DOHH2 (cell line): ENCODE data around the gene TP63.

Source experiments
- H3F3A ChIP-seq: fragments of 200-600 bp; sonication (generic), shearing (Covaris generic); 2 replicates; pipeline ENCODE4 v1.6.0; 2016; ENCODE audit warnings: antibody characterized with exemption, mild to moderate bottlenecking; ENCODE audit not compliant: control insufficient read depth, insufficient read depth
- H3K27ac ChIP-seq: fragments of 200-600 bp; sonication (generic); 2 replicates; pipeline ENCODE4 v1.5.1; 2014; ENCODE audit warnings: low read depth, mild to moderate bottlenecking, low read length, moderate library complexity
- H3K27me3 ChIP-seq: fragments of 200-600 bp; sonication (generic); 2 replicates; pipeline ENCODE4 v1.6.1; 2014; ENCODE audit warnings: mild to moderate bottlenecking, low read length, mixed read lengths; ENCODE audit not compliant: control insufficient read depth
- H3K36me3 ChIP-seq: fragments of 200-600 bp; sonication (generic); 2 replicates; pipeline ENCODE4 v1.6.1; 2014; ENCODE audit warnings: mild to moderate bottlenecking, low read length, moderate library complexity, mixed read lengths; ENCODE audit not compliant: control insufficient read depth
- H3K4me1 ChIP-seq: fragments of 200-600 bp; sonication (generic); 2 replicates; pipeline ENCODE4 v1.6.1; 2014; ENCODE audit warnings: mild to moderate bottlenecking, low read length, mixed read lengths; ENCODE audit not compliant: control insufficient read depth
- H3K4me2 ChIP-seq: fragments of 200-600 bp; sonication (generic); 2 replicates; pipeline ENCODE4 v1.6.0; 2014; ENCODE audit warnings: mild to moderate bottlenecking, low read length, moderate library complexity
- H3K4me3 ChIP-seq: fragments of 200-600 bp; sonication (generic); 2 replicates; pipeline ENCODE4 v1.5.1; 2014; ENCODE audit warnings: mild to moderate bottlenecking, low read length, mixed read lengths
- H3K79me2 ChIP-seq: fragments of 200-600 bp; sonication (generic); 2 replicates; pipeline ENCODE4 v1.6.1; 2014; ENCODE audit warnings: mild to moderate bottlenecking, low read length, mixed read lengths; ENCODE audit not compliant: control insufficient read depth
- H3K9me2 ChIP-seq: fragments of 200-600 bp; sonication (generic); replicated peaks from 2 replicates; pipeline ENCODE4 v1.6.1; 2014; ENCODE audit warnings: mild to moderate bottlenecking, low read length, mixed read lengths; ENCODE audit not compliant: control insufficient read depth
- H3K9me3 ChIP-seq: fragments of 200-600 bp; sonication (generic); 2 replicates; pipeline ENCODE4 v1.6.1; 2014; ENCODE audit warnings: antibody characterized with exemption, low read length, mixed read lengths; ENCODE audit not compliant: control insufficient read depth, insufficient read depth
- H4K20me1 ChIP-seq: fragments of 200-600 bp; sonication (generic); 2 replicates; pipeline ENCODE4 v1.6.0; 2014; ENCODE audit warnings: low read depth, mild to moderate bottlenecking, antibody characterized with exemption, low read length, moderate library complexity; ENCODE audit not compliant: control insufficient read depth, insufficient read depth
- CTCF ChIP-seq: fragments of 200-600 bp; sonication (generic); IDR thresholded peaks from one replicate; pipeline ENCODE4 v1.5.1; 2014; ENCODE audit warnings: antibody characterized with exemption, mild to moderate bottlenecking, low read depth, low read length; ENCODE audit not compliant: poor library complexity, severe bottlenecking
- EZH2phosphoT487 ChIP-seq: fragments of 200-600 bp; sonication (generic); IDR thresholded peaks from 2 replicates; pipeline ENCODE4 v1.6.1; 2017; ENCODE audit warnings: borderline replicate concordance, mild to moderate bottlenecking, antibody characterized with exemption, low read length, moderate library complexity, mixed read lengths

TP63 gene

GRCh38 chr3:189635339-189635738, 4.2 kb downstream of the TP63 start:
- Histone ChIP-seq H3K4me3 (no peak overlapping the region), H3K4me2 (no peak overlapping the region)
- TF ChIP-seq EZH2phosphoT487 (no peak), CTCF (no peak)

GRCh38 chr3:189636048-189636447, 4.9 kb downstream of the TP63 start:
- Histone ChIP-seq H3F3A (0 out of 2 replicates have a peak, but pooled peaks cover 2% of the 10 kb centered on the region), H3K4me1 (peaks cover 25% of the 10 kb centered on the region), H3K4me2 (no peak overlapping the region), H3K27me3 (no peaks in the 10 kb centered on the region), H4K20me1 (no peaks in the 10 kb centered on the region), H3K9me2 (no peaks in the 10 kb centered on the region), H3K9me3 (no peaks in the 10 kb centered on the region), H3K4me3 (no peak overlapping the region), H3K36me3 (no peaks in the 10 kb centered on the region), H3K79me2 (peaks cover 38% of the 10 kb centered on the region), H3K27ac (no peak overlapping the region)
- TF ChIP-seq CTCF (no peak), EZH2phosphoT487 (no peak)

More at GRCh38 chr3:189635339-189635738, 4.2 kb downstream of the TP63 start:
- peaks cover 26% of the 10 kb centered on the region for H3K4me1 ChIP-seq
- no peaks in the 10 kb centered on the region for H4K20me1 ChIP-seq
- no peak overlapping the region for H3K27ac ChIP-seq
- 0 out of 2 replicates have a peak, but pooled peaks cover 2% of the 10 kb centered on the region for H3F3A ChIP-seq
- peaks cover 38% of the 10 kb centered on the region for H3K79me2 ChIP-seq
- H3K9me3 ChIP-seq, result no peaks in the 10 kb centered on the region
- H3K9me2 ChIP-seq, result no peaks in the 10 kb centered on the region
- H3K36me3 ChIP-seq, result no peaks in the 10 kb centered on the region
- H3K27me3 ChIP-seq, result no peaks in the 10 kb centered on the region

- H3K4me3 ChIP-seq, result no peak overlapping the region
- H3K27ac ChIP-seq, result no peak overlapping the region
- H3K9me3 ChIP-seq, result no peaks in the 10 kb centered on the region
- peaks cover 34% of the 10 kb centered on the region for H3K79me2 ChIP-seq
- no peaks in the 10 kb centered on the region for H3K36me3 ChIP-seq
- H3F3A ChIP-seq, result no peaks in the 10 kb centered on the region
- no peaks in the 10 kb centered on the region for H3K9me2 ChIP-seq
- H3K27me3 ChIP-seq, result no peaks in the 10 kb centered on the region
- no peak for TF ChIP-seq EZH2phosphoT487
- TF ChIP-seq CTCF, result no peak
- no peaks in the 10 kb centered on the region for H4K20me1 ChIP-seq
- peaks cover 25% of the 10 kb centered on the region for H3K4me1 ChIP-seq
- no peak overlapping the region for H3K4me2 ChIP-seq
Observed at GRCh38 chr3:189637750-189638149, 6.6 kb downstream of the TP63 start.
